ENCODE data around the gene COPS2.
"Not testable (repeated sequence)": the region's sequence is repeated elsewhere in the genome, so short reads cannot be mapped to it uniquely, and the experiment has no call there.

COPS2 gene

DNA sequence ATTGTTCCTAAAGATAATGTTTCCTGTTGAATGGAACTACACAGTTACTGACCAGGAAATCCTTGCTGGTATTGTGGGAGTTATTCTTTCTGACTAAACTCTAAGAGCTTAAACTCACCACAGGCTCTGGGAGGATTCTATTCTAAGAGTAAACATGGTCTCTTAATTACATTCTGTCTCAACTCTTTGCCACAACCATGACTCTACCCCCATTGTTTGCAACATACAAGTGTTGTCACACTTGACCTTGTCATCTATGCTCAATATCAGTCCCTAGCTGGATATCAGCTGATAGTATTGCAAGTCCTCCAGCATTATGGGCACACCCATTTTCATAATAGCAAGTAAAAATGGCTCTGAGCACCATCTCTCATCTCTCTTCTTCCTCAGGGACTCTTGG lies 79.5 kb downstream of the COPS2 start:
- intact Hi-C loops (cut with micrococcal nuclease), result no loop called here
- peaks cover 12% of the 10 kb centered on the region for H3K27me3 Mint-ChIP-seq
- peaks cover 7% of the 10 kb centered on the region for H3K4me1 Mint-ChIP-seq (ENCODE audit: low read depth)
- H3K4me3 Mint-ChIP-seq, result no peak overlapping the region
- no peaks in the 10 kb centered on the region for H3K36me3 Mint-ChIP-seq (ENCODE audit: low read depth)
- no peak overlapping the region for H3K27ac Mint-ChIP-seq
- H3K9me3 Mint-ChIP-seq, result no peaks in the 10 kb centered on the region

DNA sequence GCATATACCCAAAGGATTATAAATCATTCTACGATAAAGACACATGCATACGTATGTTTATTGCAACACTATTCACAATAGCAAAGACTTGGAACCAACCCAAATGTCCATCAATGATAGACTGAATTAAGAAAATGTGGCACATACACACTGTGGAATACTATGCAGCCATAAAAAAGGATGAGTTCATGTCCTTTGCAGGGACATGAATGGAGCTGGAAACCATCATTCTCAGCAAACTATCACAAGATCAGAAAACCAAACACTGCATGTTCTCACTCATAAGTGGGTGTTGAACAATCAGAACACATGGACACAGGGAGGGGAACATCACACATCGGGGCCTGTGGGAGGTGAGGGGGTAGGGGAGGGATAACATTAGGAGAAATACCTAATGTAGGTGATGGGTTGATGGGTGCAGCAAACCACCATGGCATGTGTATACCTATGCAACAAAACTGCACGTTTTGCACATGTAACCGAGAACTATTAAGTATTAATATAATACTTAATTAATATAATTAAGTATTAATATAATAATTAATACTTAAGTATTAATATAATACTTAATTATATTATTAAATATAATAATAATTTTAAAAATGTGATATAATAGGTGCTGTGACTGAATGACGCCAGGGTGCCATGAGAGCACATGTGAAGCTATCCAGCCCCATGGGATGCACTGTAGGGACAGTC lies 80.7 kb downstream of the COPS2 start:
- H3K4me3 Mint-ChIP-seq; intact Hi-C loops (cut with micrococcal nuclease); H3K36me3 Mint-ChIP-seq (ENCODE audit: low read depth); H3K9me3 Mint-ChIP-seq; H3K27ac Mint-ChIP-seq; H3K4me1 Mint-ChIP-seq (ENCODE audit: low read depth): not testable (repeated sequence)
- peaks cover 12% of the 10 kb centered on the region for H3K27me3 Mint-ChIP-seq
